ENCODE results near the gene CDK14. TPM values are rescaled to one million over a fixed set of nuclear protein-coding genes. Genes with fewer than 3 reads are reported as not detected.

The CDK14 gene
- total RNA-seq, 2 donors from 2014 or later: 8.7 to 13.4 TPM

DNA sequence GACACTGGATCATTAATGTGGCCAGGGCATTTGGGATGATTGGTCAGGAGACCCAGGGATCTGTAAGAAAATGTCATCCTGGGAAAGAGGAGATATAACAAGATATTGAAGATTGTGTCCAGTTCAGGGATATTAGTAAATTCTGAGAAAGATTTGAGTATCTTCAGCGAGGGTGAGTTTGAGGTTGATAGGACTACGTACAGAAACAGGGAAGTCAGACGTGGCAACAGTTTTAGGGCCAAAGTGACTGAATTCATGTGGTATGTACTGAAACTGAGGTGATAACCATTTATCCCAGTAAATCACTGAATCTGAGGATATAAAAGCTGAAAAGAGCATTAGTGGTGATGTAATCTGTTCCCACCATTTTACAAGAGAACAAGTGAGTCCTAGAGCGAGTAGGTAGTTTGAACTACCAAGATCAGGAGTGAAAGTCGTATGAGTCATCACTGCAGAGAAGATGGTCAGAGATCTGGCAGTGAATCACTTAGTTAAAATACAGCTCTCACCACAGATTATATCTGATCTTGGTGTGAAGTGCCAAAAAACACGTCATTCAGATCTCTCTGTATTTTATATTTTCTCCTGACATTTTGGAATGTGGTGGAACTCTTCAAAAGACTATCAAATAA, 220.5 kb downstream of the CDK14 start:
- Histone ChIP-seq H3K4me3 (ENCODE audit: low read length) (no peak overlapping the region), H3K27me3 (ENCODE audit: control insufficient read depth, insufficient read depth, low read length, poor library complexity, severe bottlenecking) (no peaks in the 10 kb centered on the region), H3K4me1 (ENCODE audit: control insufficient read depth, insufficient read depth, low read length) (no peaks in the 10 kb centered on the region), H3K9me3 (ENCODE audit: control insufficient read depth, low read length) (no peaks in the 10 kb centered on the region), H3K36me3 (ENCODE audit: control insufficient read depth, insufficient read depth, low read length) (no peaks in the 10 kb centered on the region), H3K27ac (ENCODE audit: low read depth, low read length) (no peak overlapping the region), H3K9ac (ENCODE audit: extremely low read depth, low read length, poor library complexity, severe bottlenecking) (no peak overlapping the region)
- Mint-ChIP-seq H3K9me3 (peaks cover 8% of the 10 kb centered on the region), H3K27me3 (ENCODE audit: insufficient read depth) (peaks cover 11% of the 10 kb centered on the region), H3K36me3 (ENCODE audit: low read depth) (peaks cover 3% of the 10 kb centered on the region), H3K4me3 (no peak overlapping the region), H3K27ac (no peak overlapping the region), H3K4me1 (peaks cover 7% of the 10 kb centered on the region)
- no peak for DNase-seq
- no peak for TF ChIP-seq CTCF (conservative IDR thresholded peaks at IDR 0.05)
- WGBS, 2 experiments (ENCODE audit: insufficient coverage in 1 of 2, insufficient read length in 1 of 2): 90 to 93% methylated on average over 5 to 6 of the region's 6 CpGs

DNA sequence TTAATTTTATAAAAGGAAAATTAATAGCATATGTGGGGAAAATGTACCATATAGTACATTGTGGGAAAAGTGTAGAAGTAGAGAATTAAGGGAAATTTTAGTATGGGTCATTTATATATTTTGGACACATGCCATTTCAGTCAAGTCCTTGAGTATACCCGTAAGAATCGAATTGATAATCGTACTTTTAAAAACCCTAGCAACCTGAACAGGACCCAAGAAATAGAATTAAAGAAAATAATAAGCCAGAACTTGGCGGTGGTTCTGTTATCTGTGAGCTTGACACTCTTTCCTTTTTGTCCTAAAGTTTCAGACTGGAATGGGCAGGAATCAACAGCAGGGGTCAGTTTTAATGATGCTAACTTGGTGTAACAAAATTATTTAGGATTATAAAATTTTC, 221.0 kb downstream of the CDK14 start:
- H3K27ac ChIP-seq (ENCODE audit: low read depth, low read length): no peak overlapping the region

DNA sequence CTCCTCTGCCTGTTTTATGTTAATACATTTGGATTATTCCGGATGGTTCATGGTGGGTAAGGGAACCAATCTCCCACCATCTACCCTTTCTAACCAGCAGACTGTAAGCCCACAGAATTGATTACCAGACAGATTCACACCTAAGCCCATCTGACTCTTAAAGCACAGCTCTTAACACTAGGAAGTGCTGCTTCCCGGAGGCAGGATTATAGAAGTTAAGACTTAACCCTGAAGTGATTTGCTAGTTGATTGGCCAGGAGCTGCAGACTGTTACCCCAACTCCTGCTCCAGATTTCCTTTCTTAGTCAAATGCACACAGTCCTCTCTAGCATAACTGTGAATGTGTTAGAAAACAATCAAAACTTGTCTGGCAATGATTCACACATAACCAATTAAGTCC, 221.7 kb downstream of the CDK14 start:
- no peak overlapping the region for H3K27ac ChIP-seq (ENCODE audit: low read depth, low read length)
- peaks cover 11% of the 10 kb centered on the region for H3K27me3 Mint-ChIP-seq (ENCODE audit: insufficient read depth)

More for the DNA sequence above, 221.0 kb downstream of the CDK14 start:
- peaks cover 7% of the 10 kb centered on the region for H3K4me1 Mint-ChIP-seq
- H3K9me3 Mint-ChIP-seq: peaks cover 5% of the 10 kb centered on the region
- H3K4me3 Mint-ChIP-seq: no peak overlapping the region
- no peak for TF ChIP-seq CTCF (conservative IDR thresholded peaks at IDR 0.05)
- H3K27me3 Mint-ChIP-seq (ENCODE audit: insufficient read depth): peaks cover 11% of the 10 kb centered on the region
- Histone ChIP-seq H3K9me3 (ENCODE audit: control insufficient read depth, low read length) (no peaks in the 10 kb centered on the region), H3K4me3 (ENCODE audit: low read length) (no peak overlapping the region), H3K9ac (ENCODE audit: extremely low read depth, low read length, poor library complexity, severe bottlenecking) (no peak overlapping the region), H3K27me3 (ENCODE audit: control insufficient read depth, insufficient read depth, low read length, poor library complexity, severe bottlenecking) (no peaks in the 10 kb centered on the region), H3K36me3 (ENCODE audit: control insufficient read depth, insufficient read depth, low read length) (no peaks in the 10 kb centered on the region), H3K4me1 (ENCODE audit: control insufficient read depth, insufficient read depth, low read length) (no peaks in the 10 kb centered on the region)
- DNase-seq: no peak
- 94 to 100% methylated on average over 1 to 4 of the region's 4 CpGs for WGBS, 2 experiments (ENCODE audit: insufficient coverage in 1 of 2, insufficient read length in 1 of 2)
- H3K27ac Mint-ChIP-seq: no peak overlapping the region
- H3K36me3 Mint-ChIP-seq (ENCODE audit: low read depth): peaks cover 3% of the 10 kb centered on the region

More for the DNA sequence above, 221.7 kb downstream of the CDK14 start:
- peaks cover 3% of the 10 kb centered on the region for H3K36me3 Mint-ChIP-seq (ENCODE audit: low read depth)
- H3K27ac Mint-ChIP-seq: no peak overlapping the region
- H3K27me3 ChIP-seq (ENCODE audit: control insufficient read depth, insufficient read depth, low read length, poor library complexity, severe bottlenecking): no peaks in the 10 kb centered on the region
- peak; percentile 64 for DNase-seq
- H3K4me1 Mint-ChIP-seq: peaks cover 7% of the 10 kb centered on the region
- H3K4me3 ChIP-seq (ENCODE audit: low read length): no peak overlapping the region
- 32% methylated on average over 2 of the region's 2 CpGs; no CpG with 5 or more reads in 1 of the 2 experiments for whole genome bisulfite sequencing, 2 experiments (ENCODE audit: insufficient coverage in 1 of 2, insufficient read length in 1 of 2)
- TF ChIP-seq CTCF (conservative IDR thresholded peaks at IDR 0.05): no peak
- peaks cover 2% of the 10 kb centered on the region for H3K9me3 Mint-ChIP-seq
- no peaks in the 10 kb centered on the region for H3K4me1 ChIP-seq (ENCODE audit: control insufficient read depth, insufficient read depth, low read length)
- H3K4me3 Mint-ChIP-seq: no peak overlapping the region
- no peaks in the 10 kb centered on the region for H3K36me3 ChIP-seq (ENCODE audit: control insufficient read depth, insufficient read depth, low read length)
- no peaks in the 10 kb centered on the region for H3K9me3 ChIP-seq (ENCODE audit: control insufficient read depth, low read length)
- no peak overlapping the region for H3K9ac ChIP-seq (ENCODE audit: extremely low read depth, low read length, poor library complexity, severe bottlenecking)
